HG02884 (cell line): Measurements from ENCODE around the gene LEPR.

Experiments
- ATAC-seq: cut with Tn5 transposase; IDR thresholded peaks from one replicate; pipeline ENCODE4 v1.9.1; 2021; ENCODE audit warnings: mild to moderate bottlenecking, moderate library complexity; ENCODE audit not compliant: unreplicated experiment

LEPR gene

GRCh38 chr1:65409314-65409713 lies 11.2 kb upstream of the LEPR start:
- no peak for ATAC-seq

- ATAC-seq = no peak
Observed at GRCh38 chr1:65409816-65410326, 10.6 kb upstream of the LEPR start.

DNA sequence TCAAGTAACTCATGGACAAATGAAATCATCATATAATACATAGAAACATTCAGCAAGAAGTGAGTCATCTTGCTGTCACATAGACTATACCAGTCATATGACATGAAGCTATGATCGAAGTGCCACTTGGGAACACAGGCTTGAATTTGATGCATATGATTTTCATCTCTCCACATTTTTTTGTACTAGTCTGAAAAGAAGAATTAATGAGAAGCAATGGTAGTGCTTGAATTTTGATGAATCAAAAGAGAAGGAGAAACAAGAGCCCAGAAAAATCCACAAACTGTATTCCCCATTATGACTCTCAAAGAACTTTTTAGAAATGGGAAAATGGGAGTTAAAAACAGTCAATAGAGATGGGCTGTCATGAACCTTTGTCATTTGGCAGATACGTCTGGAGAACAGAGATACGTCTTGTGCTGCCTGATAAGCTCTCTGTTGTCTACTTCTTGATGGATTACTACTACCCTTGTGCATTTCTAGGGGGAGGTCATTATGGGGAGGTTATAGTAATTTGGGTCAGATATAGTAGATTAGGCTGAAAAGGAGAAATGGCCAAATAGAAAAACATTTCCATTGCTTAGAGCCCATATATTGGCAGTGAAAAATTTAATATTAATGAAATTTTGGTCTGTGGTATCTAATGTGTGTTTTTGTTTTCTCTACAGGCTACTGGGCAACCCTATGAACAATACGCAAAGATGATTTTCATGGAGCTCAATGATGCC lies 8.0 kb upstream of the LEPR start:
- no peak for ATAC-seq

- no peak for ATAC-seq
Observed at GRCh38 chr1:65412984-65413375, 7.5 kb upstream of the LEPR start.

DNA sequence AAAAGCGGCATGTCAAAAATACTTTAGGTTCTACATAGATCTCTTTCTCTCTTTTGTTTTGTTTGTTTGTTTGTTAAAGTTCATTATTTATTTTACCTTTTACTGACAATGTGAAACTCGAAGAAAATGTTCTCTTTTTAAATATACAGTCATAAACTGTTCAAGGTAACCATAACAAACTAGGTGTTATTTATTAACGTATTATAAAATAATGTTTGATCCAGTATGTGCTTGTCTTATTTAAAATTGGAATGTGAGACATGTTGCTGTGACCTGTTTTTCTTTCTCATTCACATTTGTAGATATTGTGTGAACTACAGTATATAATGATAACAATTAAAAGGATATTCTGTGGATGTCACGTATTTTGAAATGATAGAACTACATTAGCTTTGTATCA lies 5.9 kb upstream of the LEPR start:
- no peak for ATAC-seq

DNA sequence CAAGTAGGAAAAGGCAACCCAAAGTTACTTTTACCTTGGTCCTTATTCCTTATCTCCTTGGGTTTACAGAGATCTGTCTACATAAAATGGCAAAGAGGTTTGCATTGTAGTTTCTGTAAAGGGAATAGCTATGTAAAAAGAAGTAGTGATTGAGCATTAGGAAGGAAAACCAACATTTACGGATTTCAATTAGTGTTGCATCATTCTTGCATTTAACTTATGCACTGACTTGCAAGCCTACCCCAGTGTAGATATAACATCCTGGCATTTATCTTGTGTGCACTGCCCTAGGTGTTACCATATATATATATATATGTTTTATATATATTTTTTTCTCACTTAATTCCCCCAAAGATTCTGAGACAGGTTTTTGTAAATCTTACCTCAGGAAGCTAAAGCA lies 3.7 kb upstream of the LEPR start:
- ATAC-seq = no peak

DNA sequence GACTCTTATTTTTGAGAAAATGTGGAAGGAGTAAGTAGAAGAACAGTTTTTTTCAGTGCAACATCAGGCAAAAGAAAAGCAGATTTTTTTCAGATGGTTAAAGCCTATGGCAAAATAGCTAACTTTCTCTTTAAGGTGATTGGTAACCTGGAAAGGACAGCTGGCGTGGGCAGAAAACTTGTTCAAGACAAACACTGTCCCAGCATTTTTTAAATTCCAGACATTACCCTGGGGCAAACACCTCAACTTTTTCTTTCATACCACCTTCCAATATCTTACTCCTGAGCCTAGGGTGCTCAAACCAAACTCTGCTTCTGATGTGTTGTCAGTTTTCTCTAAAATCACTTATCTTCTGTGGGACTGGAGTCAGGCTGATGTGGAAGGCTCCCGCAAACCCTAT lies 2.7 kb upstream of the LEPR start:
- ATAC-seq = no peak

DNA sequence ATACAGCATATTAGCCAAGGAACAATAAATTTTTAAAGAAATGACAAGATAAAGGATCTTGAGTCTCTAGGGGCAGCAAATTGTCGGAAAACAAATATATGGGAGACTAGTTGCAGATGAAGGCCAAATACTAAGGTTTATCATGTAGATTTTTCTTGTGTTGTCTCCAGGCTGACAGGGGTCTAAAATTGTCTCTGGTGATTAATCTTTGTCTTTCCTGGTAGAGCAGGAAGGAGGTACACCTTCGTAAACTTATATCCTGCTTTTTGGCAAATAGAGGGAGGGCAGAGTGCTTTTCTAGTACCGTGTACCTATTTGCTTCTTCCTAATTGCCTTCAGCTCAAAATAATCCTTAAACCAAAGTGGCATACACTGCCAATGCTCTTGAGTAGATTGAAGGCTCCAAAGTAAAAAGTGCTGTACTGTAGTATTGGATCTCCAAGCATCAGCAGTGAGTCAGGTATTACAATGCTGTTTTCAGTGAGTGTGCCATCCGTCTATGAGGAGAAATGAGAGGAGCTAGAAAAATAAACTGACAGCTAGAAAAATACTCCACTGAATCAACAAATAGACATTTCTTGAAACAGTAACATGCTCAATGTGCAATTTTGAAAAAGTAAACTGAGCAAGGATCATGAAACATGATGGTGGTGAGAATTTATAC lies 1.8 kb upstream of the LEPR start:
- ATAC-seq = no peak

DNA sequence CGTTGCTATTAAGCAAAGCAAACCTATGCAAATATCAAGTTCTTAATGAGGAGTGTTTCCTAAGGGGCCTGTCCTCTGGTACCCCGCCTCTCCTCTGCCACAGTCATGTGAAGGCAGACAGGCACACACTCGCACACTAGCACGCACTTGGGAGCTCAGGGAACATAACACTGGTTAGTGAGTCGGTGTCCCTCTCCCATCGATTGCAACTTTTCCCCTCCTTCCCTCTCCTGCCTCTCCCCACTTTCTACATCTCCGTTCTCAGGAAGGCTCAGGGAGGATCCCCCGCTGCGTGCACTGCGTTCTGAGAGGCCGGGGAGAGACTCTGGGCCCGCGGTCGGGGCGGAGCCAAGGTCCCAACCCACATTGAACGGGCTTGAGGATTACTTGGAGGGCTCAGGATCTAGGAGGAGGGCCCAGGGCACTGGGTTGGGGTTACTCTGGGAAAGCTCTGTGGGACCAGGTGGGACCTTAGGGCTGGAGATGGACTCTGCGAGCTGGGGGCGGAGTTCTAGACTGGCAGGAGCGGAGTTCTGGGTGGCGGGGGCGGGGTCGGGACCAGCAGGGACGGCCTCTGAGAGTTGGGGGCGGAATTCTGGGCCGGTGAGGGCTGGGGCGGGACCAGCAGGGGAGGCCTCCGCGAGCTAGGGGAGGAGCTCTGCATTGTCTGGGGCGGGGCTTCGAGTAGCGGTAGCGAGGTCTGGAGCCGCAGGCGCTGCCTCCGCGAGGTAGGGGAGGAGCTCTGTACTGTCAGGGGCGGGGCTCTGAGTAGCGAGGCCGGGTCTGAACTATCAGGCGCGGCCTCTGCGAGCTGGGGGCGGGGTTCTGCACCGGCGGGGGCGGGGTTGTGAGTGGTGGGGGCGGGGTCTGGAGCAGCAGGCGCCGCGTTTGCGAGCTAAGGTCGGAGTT lies 533 bp upstream of the LEPR start:
- ATAC-seq = peak; percentile 91

- no peak for ATAC-seq
Observed at GRCh38 chr1:65421351-65422025, 1.0 kb downstream of the LEPR start.

- no peak for ATAC-seq
Observed at GRCh38 chr1:65422241-65423203, 2.1 kb downstream of the LEPR start.

DNA sequence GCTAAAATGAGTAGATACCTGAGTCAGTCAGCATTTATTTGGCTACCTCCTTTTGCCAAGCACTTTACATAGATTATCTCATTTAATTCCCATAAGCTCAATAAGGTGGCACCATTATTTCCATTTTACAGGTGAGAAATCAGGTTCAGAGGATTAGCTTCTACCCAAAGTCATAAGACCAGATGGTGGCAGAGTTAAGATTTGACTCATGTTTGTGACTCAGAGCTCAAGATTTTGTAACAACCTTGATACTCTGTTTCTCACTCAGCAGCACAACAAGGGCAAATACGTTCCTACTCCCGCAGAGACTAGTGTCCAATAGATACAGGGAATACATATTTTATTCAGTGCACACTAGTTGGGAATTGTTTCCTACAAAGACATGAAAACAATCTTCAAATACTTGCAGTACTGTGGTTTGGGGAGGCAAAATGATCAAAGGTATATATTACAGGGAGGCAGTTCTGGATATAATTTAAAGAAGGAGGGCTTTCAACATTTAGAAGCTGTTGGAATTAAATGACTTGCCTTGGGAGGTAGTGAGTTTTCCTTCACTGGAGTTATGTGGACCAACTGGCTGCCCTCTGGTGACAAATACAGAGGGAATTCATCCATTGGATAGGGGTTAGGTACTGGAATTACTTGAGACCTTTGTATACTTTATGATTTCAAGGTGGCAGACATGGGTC lies 3.6 kb downstream of the LEPR start:
- no peak for ATAC-seq

GRCh38 chr1:65424573-65424889 lies 4.1 kb downstream of the LEPR start:
- no peak for ATAC-seq

GRCh38 chr1:65425006-65425405 lies 4.5 kb downstream of the LEPR start:
- ATAC-seq = no peak

DNA sequence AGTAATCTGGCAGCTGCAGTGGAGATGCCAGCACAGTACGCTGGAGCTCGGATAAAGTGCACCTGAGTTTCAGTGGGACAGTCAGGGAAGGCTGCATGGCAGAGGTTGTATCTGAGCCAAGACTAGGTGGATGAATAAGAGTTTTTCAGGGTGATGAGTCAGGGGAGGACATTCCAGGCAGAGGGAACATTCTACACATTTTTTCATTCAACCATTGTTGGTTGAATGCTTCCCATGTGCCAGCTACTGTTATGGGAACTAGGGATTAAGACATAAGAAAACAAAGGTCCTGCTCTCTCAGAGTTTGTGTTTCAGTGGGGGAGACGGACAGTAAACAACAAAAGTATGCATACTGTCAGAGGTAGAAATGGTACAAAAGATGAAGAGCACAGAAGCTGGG lies 5.2 kb downstream of the LEPR start:
- no peak for ATAC-seq

DNA sequence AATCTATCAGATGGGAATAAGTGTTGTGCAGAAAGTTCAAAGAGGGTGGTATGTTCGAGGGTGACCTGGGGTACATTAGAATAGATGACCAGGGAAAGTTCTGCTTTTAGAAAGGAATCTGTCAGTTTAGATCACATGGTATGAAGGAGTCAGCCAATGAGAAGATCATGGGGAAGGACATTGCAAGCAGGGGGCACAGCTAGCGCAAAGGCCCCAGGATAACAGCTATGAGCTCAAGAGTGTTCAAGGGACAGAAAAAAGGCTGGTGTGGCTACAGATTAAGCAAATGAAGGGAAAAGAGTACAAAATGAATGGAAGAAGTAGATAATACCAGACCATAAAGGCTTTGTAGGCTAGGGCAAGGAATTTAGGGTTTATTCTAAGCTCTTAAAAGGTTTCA lies 8.6 kb downstream of the LEPR start:
- ATAC-seq = no peak

DNA sequence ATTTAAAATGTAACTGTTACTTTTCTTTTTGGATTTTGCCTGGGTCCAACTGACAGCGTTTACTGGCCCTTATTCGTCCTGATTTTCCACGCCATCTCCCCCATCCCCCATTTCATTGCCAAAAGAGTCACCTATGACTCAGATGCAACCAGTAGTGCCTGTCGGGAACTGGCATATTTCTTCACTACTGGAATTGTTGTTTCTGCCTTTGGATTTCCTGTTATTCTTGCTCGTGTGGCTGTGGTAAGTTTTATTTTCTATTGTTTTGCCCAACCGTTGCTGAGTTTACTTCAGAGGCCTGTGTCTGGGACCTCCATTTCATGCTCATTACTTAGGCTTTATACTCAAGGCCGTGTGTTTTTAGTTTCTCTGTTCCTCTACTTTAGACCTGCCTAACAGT lies 9.3 kb downstream of the LEPR start:
- no peak for ATAC-seq

DNA sequence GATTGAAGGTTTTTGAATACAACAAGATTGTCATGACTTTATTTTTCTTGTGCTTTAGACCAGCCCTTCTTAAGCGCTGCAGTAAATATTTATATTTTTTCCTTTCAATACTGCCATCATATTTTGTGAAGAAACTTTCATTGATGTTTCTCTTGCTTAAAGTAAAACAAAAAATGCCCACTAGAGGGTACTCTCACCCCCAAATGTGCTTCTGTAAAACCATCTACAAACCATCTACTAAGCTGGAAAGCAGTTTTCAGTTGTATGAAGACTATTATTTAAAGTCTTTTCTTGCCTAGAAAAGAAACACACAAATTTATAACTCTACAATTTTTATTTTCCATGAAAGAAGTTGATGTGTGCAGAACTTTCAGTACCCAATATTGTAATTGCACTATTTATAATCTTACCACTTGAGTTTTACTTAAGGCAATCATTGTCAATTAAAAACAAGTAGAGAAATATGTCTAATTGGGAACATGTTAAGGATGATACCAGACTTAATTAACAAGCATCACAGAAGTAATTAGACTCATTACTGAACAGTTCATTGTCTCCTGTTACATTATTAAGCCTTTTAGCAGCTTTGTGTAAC lies 10.7 kb downstream of the LEPR start:
- peak; percentile 73 for ATAC-seq

DNA sequence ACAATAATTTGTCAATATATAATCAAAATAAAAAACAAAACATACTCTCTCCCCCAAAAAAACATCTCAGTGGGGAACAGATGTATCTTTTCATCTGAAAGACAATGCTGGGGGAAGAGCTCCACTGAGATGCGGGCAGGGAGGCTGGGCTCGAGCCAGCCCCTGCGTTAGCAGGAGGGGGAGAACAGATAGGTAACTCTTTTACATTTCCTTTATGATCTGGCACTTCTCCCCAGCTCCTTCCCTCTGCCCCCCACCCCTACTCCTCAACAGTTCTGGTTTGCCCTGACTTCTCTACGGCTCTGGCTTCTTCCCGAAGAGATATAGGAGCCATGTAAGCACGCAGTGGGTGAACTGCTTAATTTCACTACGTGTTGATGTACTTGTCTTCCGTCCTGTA lies 12.4 kb downstream of the LEPR start:
- no peak for ATAC-seq
